Keratinocyte (primary cell): ENCODE results near the gene DPF3.

Experiments
- EZH2 ChIP-seq: IDR thresholded peaks from one replicate; pipeline ENCODE4 v1.6.1; 2012; ENCODE audit warnings: inconsistent platforms, mild to moderate bottlenecking, low read length, moderate library complexity
- TF ChIP-seq, protein P1 (sequence below), 3 experiments: IDR thresholded peaks in 1 of 3; conservative IDR thresholded peaks in 1 of 3; optimal IDR thresholded peaks in 1 of 3; 2 replicates in 2 of 3; 3 replicates in 1 of 3; pipeline versions ENCODE3 to v1.5.1; 2011; ENCODE audit warnings: low read length in 3 of 3, mild to moderate bottlenecking in 3 of 3, moderate library complexity in 2 of 3, control low read depth in 1 of 3, inconsistent platforms in 1 of 3; ENCODE audit not compliant: insufficient read depth in 2 of 3; ENCODE audit errors: extremely low read depth in 1 of 3

DNA sequence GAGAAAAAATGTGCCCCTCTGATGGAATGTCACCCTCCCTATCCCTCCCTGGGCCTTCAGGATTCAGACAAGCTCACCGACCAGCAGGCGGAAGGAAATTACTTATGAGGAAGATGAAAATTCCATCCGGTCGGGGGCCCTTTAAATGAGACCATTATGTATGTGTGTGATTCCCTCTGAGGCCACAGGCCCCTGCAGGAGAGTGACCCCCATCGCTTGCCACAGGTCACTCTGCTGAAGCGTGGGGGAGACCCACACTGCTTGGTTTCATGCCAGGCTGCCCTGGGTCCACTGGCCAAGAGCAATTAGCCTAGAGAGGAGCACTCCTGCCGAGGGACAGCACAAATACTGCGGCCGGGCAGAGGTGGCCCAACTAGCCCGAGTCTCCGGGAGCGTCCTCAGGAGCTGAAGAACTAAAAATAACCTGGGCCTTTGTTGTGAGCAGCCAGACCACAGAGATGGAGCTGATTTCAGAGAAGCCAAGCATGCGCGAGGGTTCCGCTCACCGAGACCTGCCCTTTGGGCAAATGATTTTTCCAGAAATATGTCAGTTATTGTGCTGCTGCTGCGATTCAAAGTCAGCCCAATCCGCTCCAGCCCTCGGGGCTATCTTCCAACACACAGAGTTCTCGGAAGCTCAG is 276.4 kb downstream of the DPF3 start:
- TF ChIP-seq, protein P1, sequence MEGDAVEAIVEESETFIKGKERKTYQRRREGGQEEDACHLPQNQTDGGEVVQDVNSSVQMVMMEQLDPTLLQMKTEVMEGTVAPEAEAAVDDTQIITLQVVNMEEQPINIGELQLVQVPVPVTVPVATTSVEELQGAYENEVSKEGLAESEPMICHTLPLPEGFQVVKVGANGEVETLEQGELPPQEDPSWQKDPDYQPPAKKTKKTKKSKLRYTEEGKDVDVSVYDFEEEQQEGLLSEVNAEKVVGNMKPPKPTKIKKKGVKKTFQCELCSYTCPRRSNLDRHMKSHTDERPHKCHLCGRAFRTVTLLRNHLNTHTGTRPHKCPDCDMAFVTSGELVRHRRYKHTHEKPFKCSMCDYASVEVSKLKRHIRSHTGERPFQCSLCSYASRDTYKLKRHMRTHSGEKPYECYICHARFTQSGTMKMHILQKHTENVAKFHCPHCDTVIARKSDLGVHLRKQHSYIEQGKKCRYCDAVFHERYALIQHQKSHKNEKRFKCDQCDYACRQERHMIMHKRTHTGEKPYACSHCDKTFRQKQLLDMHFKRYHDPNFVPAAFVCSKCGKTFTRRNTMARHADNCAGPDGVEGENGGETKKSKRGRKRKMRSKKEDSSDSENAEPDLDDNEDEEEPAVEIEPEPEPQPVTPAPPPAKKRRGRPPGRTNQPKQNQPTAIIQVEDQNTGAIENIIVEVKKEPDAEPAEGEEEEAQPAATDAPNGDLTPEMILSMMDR (optimal IDR thresholded peaks at IDR 0.05 in 1 of 3, IDR thresholded peaks at IDR 0.05 in 1 of 3, conservative IDR thresholded peaks at IDR 0.05 in 1 of 3; ENCODE audit: extremely low read depth in 1 of 3, insufficient read depth in 2 of 3, low read length in 3 of 3) = no peak
- TF ChIP-seq EZH2 = no peak
